ENCODE measurements around the gene BFSP2. TPM values are rescaled to one million over a fixed set of nuclear protein-coding genes. Genes with fewer than 3 reads are reported as not detected.

BFSP2 gene
- polyA plus RNA-seq, 3 donors, result 0.12 TPM; not detected in 2

DNA sequence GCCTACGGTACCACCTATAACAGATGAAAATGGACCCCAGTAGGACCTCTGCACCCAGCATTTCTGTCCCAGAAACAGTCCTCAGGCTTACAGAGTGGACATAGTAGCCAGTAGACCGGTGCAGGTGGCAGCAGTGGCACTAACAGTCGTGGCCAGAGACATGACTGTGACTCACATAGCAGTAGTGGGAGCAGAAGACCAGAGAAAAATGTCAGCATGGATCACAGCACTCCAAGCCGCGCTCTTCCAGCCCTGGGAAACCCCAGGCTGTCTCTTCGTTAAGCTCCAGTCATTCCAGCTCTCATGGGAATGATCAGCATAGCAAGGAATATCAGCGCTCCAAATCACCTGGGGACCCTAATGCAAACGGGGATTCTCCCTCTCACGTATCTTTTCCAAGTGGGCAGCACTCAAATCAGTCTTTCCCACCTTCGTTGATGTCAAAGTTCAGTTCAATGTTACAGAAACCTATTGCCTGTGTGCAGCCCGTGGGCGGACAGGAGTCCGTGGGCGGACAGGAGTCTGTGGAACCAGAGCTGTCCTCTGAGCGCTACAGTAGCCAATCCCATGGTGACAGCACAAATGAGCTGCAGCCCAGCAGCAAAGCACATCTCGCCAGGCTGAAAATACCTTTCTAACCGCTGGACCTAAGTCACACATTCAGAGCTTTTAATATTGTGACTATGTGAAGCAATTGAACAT, 10.5 kb downstream of the BFSP2 start:
- H3K27ac ChIP-seq (ENCODE audit: low read depth, low read length), result no peak overlapping the region
- WGBS, 3 donors, result 76 to 87% (median 77%) methylated on average over 17 of the region's 17 CpGs

DNA sequence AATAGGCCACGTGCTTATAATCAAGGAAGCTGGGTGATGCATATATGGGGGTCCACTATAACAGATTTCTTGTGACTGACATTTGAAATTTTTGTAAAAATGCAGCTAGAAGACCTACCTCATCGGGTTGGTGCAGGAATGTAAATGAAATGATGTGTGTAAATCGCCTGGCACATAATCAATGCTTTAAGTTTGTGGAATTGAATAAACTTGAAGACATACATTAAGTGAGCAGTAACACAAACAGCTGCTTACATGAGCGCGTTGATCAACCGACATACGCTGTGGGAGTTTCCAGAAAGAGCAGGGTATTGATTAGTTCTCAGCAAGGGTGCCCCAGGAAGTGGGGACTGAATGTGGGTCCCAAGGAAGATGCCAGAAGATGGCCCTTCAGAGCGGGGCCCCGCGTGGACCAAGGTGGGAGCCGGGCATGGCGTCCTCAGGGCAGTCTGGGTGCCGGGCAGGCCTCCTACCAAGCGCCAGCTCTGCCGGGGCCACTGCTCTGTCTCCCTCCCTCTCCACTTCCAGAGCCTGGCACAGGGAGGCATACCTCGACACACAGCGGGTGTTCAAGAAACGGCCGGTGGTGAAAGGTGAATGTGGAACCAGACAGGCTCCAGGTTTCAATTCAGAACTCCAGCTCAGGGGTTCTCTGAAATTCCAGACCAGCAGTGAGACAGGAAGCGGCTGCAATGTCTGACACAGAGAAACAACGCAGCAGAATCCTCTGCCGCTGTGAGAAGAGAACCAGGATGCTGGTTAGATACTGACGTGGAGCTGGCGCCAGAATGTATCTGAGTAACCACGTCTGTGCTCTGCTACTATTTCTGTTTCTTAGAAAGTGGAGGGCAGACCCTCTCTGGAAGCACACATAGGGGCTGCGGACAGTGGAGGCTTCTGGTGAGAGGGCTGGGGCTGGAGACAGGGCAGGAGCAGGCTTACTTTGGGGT, 12.6 kb downstream of the BFSP2 start:
- WGBS, 3 donors, result 64 to 71% (median 71%) methylated on average over 26 of the region's 26 CpGs

DNA sequence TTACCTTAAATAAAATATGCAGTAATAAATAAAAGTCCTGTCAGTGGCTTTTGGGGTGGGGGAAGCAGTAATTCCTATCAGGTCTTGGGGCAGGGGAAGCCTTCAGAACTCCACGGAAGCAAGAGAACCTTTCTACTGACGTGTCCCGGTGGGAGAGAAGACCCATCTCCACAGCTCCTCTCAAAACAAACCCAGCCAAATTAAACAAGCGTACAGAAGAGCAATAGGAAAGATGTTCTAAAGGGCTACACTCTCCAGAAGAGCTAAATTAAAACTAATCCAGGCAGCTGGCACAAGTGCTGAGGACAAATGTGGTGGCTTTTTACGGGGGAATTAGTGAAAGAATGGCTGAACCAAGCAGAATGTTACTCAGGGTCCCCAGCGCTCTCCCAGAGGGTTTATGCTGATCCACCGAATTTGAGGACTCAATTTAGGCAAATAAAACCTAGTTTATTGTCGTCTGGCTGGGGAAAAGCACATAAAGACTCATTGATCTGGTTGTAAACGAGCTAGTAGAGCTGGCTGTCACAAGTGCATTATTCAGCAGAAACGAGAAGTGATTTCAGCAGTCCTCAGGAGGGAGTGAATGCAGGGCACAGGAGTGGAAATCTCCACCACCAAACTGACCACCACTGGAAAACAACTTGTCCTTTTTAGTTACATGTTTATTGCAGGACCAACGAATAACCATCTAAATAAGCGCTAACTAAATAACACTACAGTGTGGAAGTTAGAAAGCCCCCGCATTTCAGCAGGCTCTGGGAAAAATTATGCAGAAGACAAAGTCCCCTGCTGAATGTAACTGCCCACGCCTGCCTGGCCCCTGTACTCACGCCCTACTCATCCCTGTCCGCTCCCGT, 13.5 kb downstream of the BFSP2 start:
- H3K27ac ChIP-seq (ENCODE audit: low read depth, low read length), result no peak overlapping the region
- 21 to 33% (median 28%) methylated on average over 17 of the region's 17 CpGs for WGBS, 3 donors

More for the DNA sequence above, 12.6 kb downstream of the BFSP2 start:
- no peak overlapping the region for H3K27ac ChIP-seq (ENCODE audit: low read depth, low read length)

DNA sequence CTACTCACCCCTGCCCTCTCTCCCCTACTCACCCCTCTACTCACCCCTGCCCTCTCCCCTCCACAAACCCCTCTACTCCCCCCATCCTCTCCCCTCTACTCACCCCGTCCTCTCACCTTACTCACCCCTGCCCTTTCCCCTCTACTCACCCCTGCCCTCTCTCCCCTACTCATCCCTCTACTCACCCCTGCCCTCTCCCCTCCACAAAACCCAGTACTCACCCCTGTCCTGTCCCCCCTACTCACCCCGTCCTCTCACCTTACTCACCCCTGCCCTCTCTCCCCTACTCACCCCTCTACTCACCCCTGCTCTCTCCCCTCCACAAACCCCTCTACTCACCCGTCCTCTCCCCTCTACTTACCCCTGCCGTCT, 14.2 kb downstream of the BFSP2 start:
- no peak overlapping the region for H3K27ac ChIP-seq (ENCODE audit: low read depth, low read length)
- WGBS, 3 donors, result 63 to 87% (median 81%) methylated on average over 4 of the region's 4 CpGs

DNA sequence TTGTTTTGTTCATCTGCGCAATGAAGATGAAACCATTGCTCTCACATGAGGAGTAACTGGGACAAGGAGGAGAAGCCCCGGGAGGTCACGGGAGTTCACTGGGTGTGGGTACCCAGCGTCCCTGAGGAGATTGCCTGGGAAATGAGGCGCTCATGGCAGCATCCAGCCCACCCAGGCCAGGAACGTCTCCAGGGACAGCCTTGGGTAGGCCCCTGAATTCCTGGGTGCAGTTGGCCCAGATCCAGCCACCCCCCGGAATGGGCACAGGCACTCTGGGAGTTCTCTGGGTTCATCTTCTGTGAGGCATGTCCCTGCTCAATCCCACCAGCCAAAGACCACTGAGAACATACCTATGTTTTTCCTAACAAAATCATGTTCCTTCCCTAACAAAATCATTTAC, 18.5 kb downstream of the BFSP2 start:
- 76 to 89% (median 88%) methylated on average over 7 of the region's 7 CpGs for whole genome bisulfite sequencing, 3 donors
- no peak overlapping the region for H3K27ac ChIP-seq (ENCODE audit: low read depth, low read length)

DNA sequence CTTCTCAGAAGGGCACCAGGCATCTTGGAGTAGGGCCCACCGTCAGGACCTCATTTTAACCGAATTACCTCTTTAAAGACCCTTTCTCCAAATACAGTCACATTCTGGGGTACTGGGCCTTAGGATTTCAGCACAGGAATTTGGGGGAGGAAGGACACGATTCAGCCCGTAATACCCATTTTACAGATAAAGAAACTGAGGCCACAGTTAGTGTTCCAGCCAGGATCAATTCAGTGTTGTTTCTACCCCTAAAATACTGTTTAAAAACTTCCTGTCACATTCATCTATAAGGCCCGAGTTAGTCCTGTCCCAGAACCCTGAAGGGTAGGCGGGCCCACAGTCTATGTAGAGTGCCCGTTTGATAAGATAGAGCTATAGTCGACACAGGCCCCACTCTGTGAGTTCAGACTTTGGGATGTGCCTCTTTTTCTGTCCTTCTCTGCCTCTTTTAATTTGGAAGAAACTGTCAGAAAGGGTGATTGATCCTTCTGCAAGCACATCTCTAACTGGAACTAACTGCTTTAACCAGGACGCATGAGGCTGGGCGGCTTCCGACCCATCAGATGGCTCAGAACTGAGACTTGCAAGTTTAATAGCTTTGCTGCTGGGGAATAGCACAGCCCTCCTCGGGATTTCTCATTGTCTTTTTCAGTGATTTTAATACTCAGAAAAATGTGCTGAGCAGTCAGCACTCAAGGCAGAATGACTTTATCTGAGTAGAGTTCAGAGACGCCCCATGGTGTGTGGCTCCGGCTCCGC, 19.5 kb downstream of the BFSP2 start:
- H3K27ac ChIP-seq (ENCODE audit: low read depth, low read length), result no peak overlapping the region
- WGBS, 3 donors, result 89 to 91% (median 90%) methylated on average over 15 of the region's 15 CpGs

DNA sequence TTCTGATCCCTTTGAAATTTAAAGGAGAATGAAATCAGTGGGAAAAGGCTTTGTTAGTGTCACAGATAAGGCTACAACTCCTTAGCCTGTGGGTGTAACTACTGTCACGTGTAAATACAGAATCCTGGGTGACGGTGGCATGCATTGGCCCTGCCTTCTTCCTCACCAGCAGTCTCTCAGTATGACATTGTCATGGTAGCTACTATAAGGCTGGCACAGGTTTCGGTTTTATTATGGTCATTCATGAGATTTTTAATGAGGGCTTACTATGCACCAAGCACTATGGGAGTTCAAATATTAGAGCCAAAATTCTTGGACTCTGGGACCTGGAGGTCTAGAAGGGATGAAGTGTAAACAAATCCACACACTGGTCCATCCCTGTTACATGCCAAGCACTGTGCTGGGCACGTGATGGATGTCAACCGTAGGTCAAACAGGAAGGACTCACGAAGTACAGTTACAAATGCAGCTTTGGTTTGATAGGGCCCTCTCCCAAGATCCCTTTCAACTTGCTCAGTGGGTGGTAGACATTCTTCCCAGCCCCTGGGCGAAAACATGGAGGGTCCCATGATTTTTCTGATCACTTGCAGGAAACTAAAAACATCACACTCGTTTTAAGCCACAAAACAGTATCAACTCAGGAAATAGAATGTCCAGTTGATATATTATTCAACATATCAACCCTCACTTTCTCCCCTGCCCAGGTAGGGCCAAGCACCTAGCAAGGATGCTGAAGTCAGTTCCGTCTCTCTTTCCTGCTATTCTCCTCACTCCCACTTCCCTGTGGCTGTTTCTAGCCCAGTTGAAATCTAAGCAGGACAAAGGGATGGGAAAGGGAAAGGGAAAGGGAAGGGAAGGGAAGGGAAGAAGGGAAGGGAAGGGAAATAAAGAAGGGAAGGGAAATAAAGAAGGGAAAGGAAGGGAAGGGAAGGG, 25.3 kb downstream of the BFSP2 start:
- 75 to 80% (median 79%) methylated on average over 9 of the region's 9 CpGs for WGBS, 3 donors
- H3K27ac ChIP-seq (ENCODE audit: low read depth, low read length), result no peak overlapping the region

DNA sequence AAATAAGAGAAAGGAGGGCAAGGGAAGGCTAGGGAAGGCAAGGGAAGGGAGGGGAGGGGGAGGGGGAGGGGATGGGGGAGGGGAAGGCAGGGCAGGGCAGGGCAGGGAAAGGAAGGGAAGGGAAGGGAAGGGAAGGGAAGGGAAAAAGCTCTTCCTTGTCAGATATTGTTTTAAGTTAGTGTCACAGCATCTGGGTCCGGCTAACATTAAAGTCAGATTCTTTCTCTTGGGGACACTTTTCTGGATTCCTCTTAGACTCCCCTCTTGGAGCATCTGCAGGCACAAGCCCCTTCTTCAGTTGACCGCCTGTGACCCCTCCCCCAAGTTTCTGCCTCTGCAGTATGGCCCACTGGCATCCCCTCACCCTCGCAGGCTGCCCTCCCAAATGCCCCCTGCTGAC, 26.0 kb downstream of the BFSP2 start:
- 71 to 81% (median 81%) methylated on average over 3 of the region's 3 CpGs for WGBS, 3 donors
- H3K27ac ChIP-seq (ENCODE audit: low read depth, low read length), result no peak overlapping the region

DNA sequence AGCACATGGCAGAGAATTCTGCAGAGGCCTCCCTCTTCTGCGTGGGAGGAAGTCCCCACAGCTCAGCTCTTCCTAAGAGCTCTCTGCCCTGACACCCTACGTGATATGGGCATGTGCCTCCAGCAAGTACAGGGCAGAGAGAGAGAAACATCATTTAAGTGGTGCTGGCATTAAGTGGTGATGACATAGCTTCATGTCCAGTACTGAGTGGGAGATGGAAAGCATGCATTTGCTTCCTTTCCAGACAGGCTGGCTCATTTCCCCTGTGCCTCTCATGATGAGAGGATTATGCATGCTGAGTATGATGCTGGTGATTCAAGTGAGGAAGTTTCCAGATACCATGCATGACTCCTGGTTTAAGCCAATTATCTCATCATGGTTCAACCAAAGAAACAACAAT, 26.9 kb downstream of the BFSP2 start:
- no peak overlapping the region for H3K27ac ChIP-seq (ENCODE audit: low read depth, low read length)
- 46 to 73% (median 64%) methylated on average over 2 of the region's 2 CpGs for WGBS, 3 donors

DNA sequence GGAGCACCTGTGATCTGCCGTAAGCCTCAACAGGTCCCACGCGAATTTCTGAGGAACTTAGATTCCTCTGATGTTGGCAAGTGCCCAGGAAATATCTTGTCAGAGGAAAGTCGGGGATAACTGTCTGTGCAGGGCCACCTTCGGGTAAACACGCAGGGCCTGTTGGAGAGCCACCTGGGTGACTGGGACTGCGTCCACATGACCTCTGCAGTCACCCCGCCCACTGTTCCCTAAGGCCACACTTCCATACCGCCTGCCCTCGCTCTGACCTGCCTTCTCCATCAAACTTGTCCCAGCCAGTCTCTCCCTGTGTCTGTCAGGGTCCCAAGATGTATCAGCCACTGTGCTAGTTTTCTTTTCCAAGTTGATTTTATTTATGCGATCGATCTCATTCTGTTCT, 28.7 kb downstream of the BFSP2 start:
- no peak overlapping the region for H3K27ac ChIP-seq (ENCODE audit: low read depth, low read length)
- WGBS, 3 donors, result 58 to 72% (median 70%) methylated on average over 12 of the region's 12 CpGs

DNA sequence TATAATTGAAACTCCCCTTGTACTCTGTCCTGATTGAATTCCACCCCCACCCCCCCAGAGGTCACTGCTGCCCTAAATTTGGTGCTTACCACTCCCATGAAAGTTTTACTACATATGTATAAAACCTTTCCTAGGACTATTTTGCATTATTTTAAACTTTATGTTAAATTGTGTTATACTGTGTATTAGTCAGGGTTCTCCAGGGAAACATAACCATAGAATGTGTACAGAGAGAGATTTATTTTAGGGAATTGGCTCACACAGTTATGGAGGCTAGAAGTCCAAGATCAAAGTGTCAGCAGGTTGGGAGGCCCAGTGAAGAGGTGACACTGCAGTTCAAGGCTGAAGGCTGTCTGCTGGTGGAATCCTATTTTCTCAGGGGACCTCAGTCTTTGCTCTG, 29.2 kb downstream of the BFSP2 start:
- no peak overlapping the region for H3K27ac ChIP-seq (ENCODE audit: low read depth, low read length)

DNA sequence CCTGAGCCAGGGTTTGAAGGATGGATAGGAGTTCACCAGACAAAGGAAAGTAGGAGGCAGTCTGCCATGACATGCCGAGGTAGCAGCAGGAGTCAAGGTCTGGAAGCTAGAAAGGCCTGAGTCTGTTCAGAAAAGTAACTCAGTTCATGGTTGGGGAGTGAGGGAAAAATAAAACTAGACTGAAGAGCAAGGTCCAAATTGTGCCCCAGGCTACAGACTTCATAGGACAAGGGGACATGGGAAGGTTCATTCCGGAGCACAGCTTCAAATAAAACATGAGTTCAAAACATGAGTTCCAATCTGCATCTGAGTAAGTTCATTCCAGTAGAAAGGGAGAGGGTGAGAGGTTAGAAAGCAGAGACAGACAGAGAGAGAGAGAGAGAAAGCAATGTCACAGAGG, 39.7 kb downstream of the BFSP2 start:
- WGBS, 3 donors, result 91 to 96% (median 93%) methylated on average over 2 of the region's 2 CpGs
- no peak overlapping the region for H3K27ac ChIP-seq (ENCODE audit: low read depth, low read length)

DNA sequence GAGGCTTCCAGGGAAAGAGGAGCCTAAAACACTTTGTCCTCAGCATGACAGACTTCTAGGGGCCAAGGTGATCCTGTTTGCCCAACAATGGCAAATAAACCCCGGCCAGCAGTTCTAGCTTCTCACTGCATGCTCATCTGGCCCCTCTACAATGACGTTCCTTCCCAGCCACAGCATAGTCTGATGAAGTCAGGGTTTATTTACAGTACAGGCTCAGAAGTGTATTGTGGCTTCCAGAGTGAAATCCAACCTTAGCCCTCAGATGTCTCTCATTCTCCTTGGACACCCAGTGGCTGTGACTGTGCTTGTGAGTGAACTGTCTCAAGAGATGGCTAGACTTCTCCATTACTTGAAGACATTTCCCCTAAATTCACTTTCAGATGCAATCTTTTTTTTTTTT, 40.8 kb downstream of the BFSP2 start:
- WGBS, 3 donors, result 84 to 93% (median 88%) methylated on average over 2 of the region's 2 CpGs
- H3K27ac ChIP-seq (ENCODE audit: low read depth, low read length), result no peak overlapping the region

DNA sequence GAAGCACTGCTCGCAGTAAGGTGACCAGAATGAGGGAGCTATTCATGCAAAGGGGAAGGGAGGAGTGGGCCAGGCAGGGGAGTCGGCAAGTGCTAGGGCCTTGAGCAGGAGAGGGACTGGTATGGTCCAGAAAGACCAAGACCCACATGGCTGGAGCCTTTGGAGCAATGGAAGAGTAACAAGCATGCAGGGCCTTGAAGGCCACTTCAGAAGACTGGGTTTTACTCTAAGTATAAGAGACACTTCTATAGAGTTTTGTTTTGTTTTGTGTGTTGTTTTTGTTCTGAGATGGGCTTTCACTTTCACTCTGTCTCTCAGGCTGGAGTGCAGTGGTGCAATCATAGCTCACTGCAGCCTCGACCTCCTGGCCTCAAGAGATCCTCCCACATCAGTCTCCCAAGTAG, 42.0 kb downstream of the BFSP2 start:
- no peak overlapping the region for H3K27ac ChIP-seq (ENCODE audit: low read depth, low read length)
- 47 to 76% (median 58%) methylated on average over 3 of the region's 3 CpGs for WGBS, 3 donors

DNA sequence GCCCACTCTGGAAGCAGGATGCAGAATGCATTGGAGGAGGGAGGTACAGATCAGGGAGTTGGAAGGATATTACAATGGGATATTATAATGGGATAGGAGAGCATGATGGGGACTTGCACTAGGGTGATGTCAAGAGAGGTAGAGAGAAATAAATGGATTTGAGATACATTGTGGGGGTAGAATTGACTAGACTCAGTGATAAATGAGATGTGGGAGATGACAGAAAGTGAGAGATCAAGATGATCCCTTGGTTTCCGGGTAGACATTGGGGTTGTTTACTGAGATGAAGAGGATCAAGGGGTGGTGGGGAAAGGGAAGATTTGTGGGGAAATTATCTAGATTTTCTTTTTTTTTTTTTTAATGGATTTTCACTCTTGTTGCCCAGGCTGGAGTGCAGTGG, 42.7 kb downstream of the BFSP2 start:
- H3K27ac ChIP-seq (ENCODE audit: low read depth, low read length), result no peak overlapping the region
- 87 to 100% (median 98%) methylated on average over 1 of the region's 1 CpG for WGBS, 3 donors

DNA sequence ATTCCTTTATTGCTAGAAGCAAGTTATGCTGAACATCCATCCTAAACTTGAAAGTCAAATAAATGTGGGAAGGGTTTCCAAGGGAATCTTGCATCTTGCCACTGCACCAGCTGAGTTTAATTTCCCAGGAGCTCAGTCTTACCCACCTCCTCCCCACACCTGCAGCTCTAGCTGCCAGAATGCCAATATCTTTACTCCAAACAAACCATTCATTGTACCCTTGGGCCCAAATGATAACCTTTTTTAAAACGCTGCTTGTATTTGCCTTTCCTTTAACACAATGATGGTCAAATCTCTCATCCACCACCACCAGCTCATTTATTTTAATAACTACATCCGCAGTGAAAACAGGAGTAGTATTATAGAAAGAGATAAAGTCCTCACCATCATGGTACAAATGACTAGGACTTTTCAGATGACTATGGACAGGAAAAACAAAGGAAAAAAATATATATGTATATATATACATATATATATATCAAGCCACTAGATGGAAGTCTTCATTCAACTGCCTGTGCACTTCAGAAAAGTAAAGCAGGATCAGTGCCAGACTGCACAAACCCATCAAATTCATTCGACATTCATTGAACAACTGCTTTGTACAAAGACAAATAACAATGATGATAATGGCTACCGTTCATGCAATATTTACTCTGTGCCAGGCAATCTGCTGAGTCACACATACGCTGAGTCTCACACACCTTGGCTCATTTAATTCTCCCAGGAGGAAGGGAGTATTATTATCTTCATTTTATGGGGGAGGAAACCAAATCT, 44.0 kb downstream of the BFSP2 start:
- H3K27ac ChIP-seq (ENCODE audit: low read depth, low read length), result no peak overlapping the region
- WGBS, 3 donors, result 18 to 54% (median 53%) methylated on average over 5 of the region's 5 CpGs

DNA sequence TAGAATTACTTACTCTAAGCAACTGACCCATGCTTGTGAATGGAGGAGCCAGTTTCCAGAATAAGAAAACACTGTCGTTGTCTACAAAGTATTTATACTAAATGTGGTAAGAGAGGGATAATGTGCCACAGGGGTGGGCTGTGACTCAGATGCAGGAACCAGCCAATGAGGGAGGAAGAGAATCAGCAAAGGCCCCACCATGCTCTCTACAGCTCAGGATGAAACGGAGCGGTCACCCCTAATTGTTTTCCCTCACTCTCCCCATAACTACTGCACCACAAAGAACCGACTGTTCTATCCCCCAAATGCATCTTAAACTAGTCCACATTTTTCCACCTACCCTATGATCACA, 44.5 kb downstream of the BFSP2 start:
- WGBS, 3 donors, result 69 to 85% (median 83%) methylated on average over 4 of the region's 4 CpGs
- no peak overlapping the region for H3K27ac ChIP-seq (ENCODE audit: low read depth, low read length)
